A549 (cell line): ENCODE measurements around the gene LDLRAP1. TPM values are rescaled to one million over a fixed set of nuclear protein-coding genes. Genes with fewer than 3 reads are reported as not detected.

ENCODE experiments used
- ATAC-seq, 2 experiments: fragments of 200-7000 bp in 1 of 2; fragments of >200 bp in 1 of 2; cut with Nextera tagmentation in 1 of 2; cut with Tn5 transposase in 1 of 2; 3 replicates each; pipeline versions ENCODE4 v1.8.0 to v1.9.1; 2018 to 2020; ENCODE audit warnings: mild to moderate bottlenecking in 1 of 2, moderate library complexity in 1 of 2
- CTCF ChIA-PET: fragments of 300-600 bp; sonication (Branson Sonifier 250); formaldehyde crosslinking; extraction: SDS; loops from one replicate; lab custom pipeline; 2021; ENCODE audit warnings: antibody characterized with exemption, inconsistent platforms; lab: Yijun Ruan, JAX
- POLR2A ChIA-PET: fragments of 350-600 bp; formaldehyde crosslinking; extraction: SDS; loops from one replicate; lab custom pipeline; 2021; ENCODE audit warnings: antibody characterized with exemption, inconsistent platforms; lab: Yijun Ruan, JAX
- DNase-seq, 2 experiments: peaks; one replicate each; pipeline versions ENCODE4 v3.0.0 to v3.0.0-alpha.2; 2011 to 2016; ENCODE audit warnings: low read depth in 1 of 2, low spot score in 1 of 2
- FAIRE-seq: peaks from 2 replicates; lab custom pipeline; 2011; peaks lifted over from hg19 to GRCh38; lab: Jason Lieb, UNC
- H3K27ac ChIP-seq, 2 experiments: fragments of >200 bp; sonication (Bioruptor Twin); formaldehyde crosslinking; 3 replicates each; pipeline ENCODE4 v1.5.1; 2016 to 2017
- H3K4me1 ChIP-seq: fragments of >200 bp; sonication (Bioruptor Twin); formaldehyde crosslinking; 3 replicates; pipeline ENCODE4 v1.6.1; 2016
- H3K4me2 ChIP-seq: fragments of >200 bp; sonication (Bioruptor Twin); formaldehyde crosslinking; 3 replicates; pipeline ENCODE4 v1.6.1; 2016
- H3K4me3 ChIP-seq: fragments of >200 bp; sonication (Bioruptor Twin); formaldehyde crosslinking; 3 replicates; pipeline ENCODE4 v1.5.1; 2016
- H3K9me3 ChIP-seq: fragments of >200 bp; sonication (Bioruptor Twin); formaldehyde crosslinking; 3 replicates; pipeline ENCODE4 v1.6.1; 2016
- CEBPB ChIP-seq, 2 experiments: fragments of >200 bp in 1 of 2; sonication (Bioruptor Twin) in 1 of 2; formaldehyde crosslinking in 1 of 2; IDR thresholded peaks; 2 replicates each; pipeline ENCODE4 v1.6.1; 2012 to 2016
- CHD4 ChIP-seq: fragments of 200-600 bp; sonication (generic); IDR thresholded peaks from 2 replicates; pipeline ENCODE4 v1.6.1; 2016; ENCODE audit warnings: antibody characterized with exemption, mild to moderate bottlenecking, borderline replicate concordance
- ESRRA ChIP-seq: fragments of 150-350 bp; IDR thresholded peaks from 2 replicates; pipeline ENCODE4 v1.6.1; 2014; ENCODE audit warnings: mild to moderate bottlenecking, low read length, borderline replicate concordance
- GATA3 ChIP-seq: IDR thresholded peaks from 2 replicates; pipeline ENCODE4 v1.6.1; 2012; ENCODE audit warnings: borderline replicate concordance
- HEYL ChIP-seq: fragments of 250-450 bp; sonication (Bioruptor Pico); IDR thresholded peaks from 2 replicates; pipeline ENCODE4 v1.8.0; 2021; ENCODE audit warnings: mild to moderate bottlenecking, moderate library complexity
- HOXB5 ChIP-seq: fragments of 250-450 bp; sonication (Bioruptor Pico); IDR thresholded peaks from 2 replicates; pipeline ENCODE4 v1.5.0; 2020; ENCODE audit warnings: mild to moderate bottlenecking, moderate library complexity
- MAFK ChIP-seq: fragments of 450-650 bp; IDR thresholded peaks from 2 replicates; pipeline ENCODE4 v1.6.1; 2014; ENCODE audit not compliant: partially characterized antibody
- MAX ChIP-seq: IDR thresholded peaks from 2 replicates; pipeline ENCODE4 v1.6.1; 2012
- NFE2L2 ChIP-seq: fragments of 150-350 bp; conservative IDR thresholded peaks from 2 replicates; pipeline ENCODE4 v1.6.1; 2014; ENCODE audit warnings: low read length
- NPAS2 ChIP-seq: fragments of 250-450 bp; sonication (Bioruptor Pico); IDR thresholded peaks from 2 replicates; pipeline ENCODE4 v1.8.0; 2022; ENCODE audit warnings: mild to moderate bottlenecking, moderate library complexity, borderline replicate concordance
- POLR2A ChIP-seq: IDR thresholded peaks from 2 replicates; pipeline ENCODE4 v1.6.1; 2012; ENCODE audit warnings: mild to moderate bottlenecking, low read length
- POLR2AphosphoS2 ChIP-seq: conservative IDR thresholded peaks from 2 replicates; pipeline ENCODE4 v1.6.1; 2012; ENCODE audit warnings: low read length, improper control_type of control experiment, inconsistent platforms
- RAD21 ChIP-seq, 2 experiments: fragments of >200 bp in 1 of 2; sonication (Bioruptor Twin) in 1 of 2; formaldehyde crosslinking in 1 of 2; IDR thresholded peaks in 1 of 2; conservative IDR thresholded peaks in 1 of 2; 2 replicates in 1 of 2; 3 replicates in 1 of 2; pipeline ENCODE4 v1.6.1; 2012 to 2018; ENCODE audit warnings: inconsistent platforms in 1 of 2
- RARB ChIP-seq: fragments of 250-450 bp; sonication (Bioruptor Pico); IDR thresholded peaks from 2 replicates; pipeline ENCODE4 v1.8.0; 2021; ENCODE audit warnings: mild to moderate bottlenecking, moderate library complexity
- REST ChIP-seq: fragments of 200-600 bp; sonication (generic); IDR thresholded peaks from 2 replicates; pipeline ENCODE4 v1.6.1; 2016; ENCODE audit warnings: antibody characterized with exemption, mild to moderate bottlenecking, moderate library complexity
- RNF2 ChIP-seq: fragments of 200-600 bp; sonication (generic); IDR thresholded peaks from 2 replicates; pipeline ENCODE4 v1.6.1; 2016; ENCODE audit warnings: low read depth, mild to moderate bottlenecking, antibody characterized with exemption, moderate library complexity, borderline replicate concordance
- SREBF2 ChIP-seq: fragments of 450-650 bp; IDR thresholded peaks from 2 replicates; pipeline ENCODE4 v1.6.1; 2014; ENCODE audit warnings: mild to moderate bottlenecking, moderate library complexity
- ZNF302 ChIP-seq: fragments of 250-450 bp; sonication (Bioruptor Pico); IDR thresholded peaks from 2 replicates; pipeline ENCODE4 v1.9.0; 2021; ENCODE audit warnings: inconsistent platforms, mild to moderate bottlenecking, moderate library complexity
- WGBS: methylation state at CpG from one replicate; pipeline ENCODE4 v1.1.6; 2017; ENCODE audit errors: missing lambda C conversion rate; 5-methylcytosine and 5-hydroxymethylcytosine counted together
- polyA plus RNA-seq, 4 experiments: library from polyadenylated mRNA; depleted of rRNA in 3 of 4; stranded (reverse); fragments of >200 nt; fragmentation: RNase III in 1 of 4; extraction: RNeasy Plus Mini Kit Qiagen cat#74134 plus additional on column Dnase treatment in 1 of 4; gene quantifications; 2 replicates in 3 of 4; 3 replicates in 1 of 4; pipeline ENCODE4 v1.2.3, GENCODE V29; 2011 to 2017
- TF ChIP-seq, protein P1 (sequence below): IDR thresholded peaks from 2 replicates; pipeline ENCODE4 v1.6.1; 2012; ENCODE audit warnings: low read depth, borderline replicate concordance

Gene LDLRAP1
- polyA plus RNA-seq, 2 of the 4 experiments (the other 2 are of a cell fraction): 7.9 to 10.1 TPM

GRCh38 chr1:25562101-25562927, 18.9 kb downstream of the LDLRAP1 start:
- Histone ChIP-seq H3K27ac (no peak overlapping the region), H3K4me1 (no peaks in the 10 kb centered on the region), H3K4me2 (no peak overlapping the region), H3K4me3 (no peak overlapping the region), H3K9me3 (no peaks in the 10 kb centered on the region)
- no peak for FAIRE-seq
- DNase-seq: no peak
- ChIA-PET POLR2A (no interaction called here), CTCF (no interaction called here)
- no peak for ATAC-seq
- 87% methylated on average over 6 of the region's 8 CpGs for WGBS
- TF ChIP-seq POLR2AphosphoS2 (no peak), MAFK (no peak), ESRRA (no peak), ZNF302 (no peak), NFE2L2 (no peak), POLR2A (no peak), MAX (no peak), NPAS2 (CRISPR knock-in tag) (no peak), CHD4 (no peak), HOXB5 (no peak), RARB (CRISPR knock-in tag) (no peak), REST (no peak), SREBF2 (no peak), HEYL (no peak), GATA3 (no peak), RNF2 (no peak), CEBPB (IDR thresholded peaks at IDR 0.05) (no peak)

- Histone ChIP-seq H3K4me2 (no peak overlapping the region), H3K27ac (no peak overlapping the region), H3K9me3 (no peaks in the 10 kb centered on the region), H3K4me1 (no peaks in the 10 kb centered on the region), H3K4me3 (no peak overlapping the region)
- no peak for ATAC-seq
- TF ChIP-seq RAD21 (conservative IDR thresholded peaks at IDR 0.05 in 1 of 2, IDR thresholded peaks at IDR 0.05 in 1 of 2): no peak
- TF ChIP-seq, protein P1, sequence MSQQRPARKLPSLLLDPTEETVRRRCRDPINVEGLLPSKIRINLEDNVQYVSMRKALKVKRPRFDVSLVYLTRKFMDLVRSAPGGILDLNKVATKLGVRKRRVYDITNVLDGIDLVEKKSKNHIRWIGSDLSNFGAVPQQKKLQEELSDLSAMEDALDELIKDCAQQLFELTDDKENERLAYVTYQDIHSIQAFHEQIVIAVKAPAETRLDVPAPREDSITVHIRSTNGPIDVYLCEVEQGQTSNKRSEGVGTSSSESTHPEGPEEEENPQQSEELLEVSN: no peak
- WGBS: 72% methylated on average over 7 of the region's 9 CpGs
- CTCF ChIA-PET: no interaction called here
- DNase-seq: no peak
- no peak for FAIRE-seq
- POLR2A ChIA-PET: no interaction called here
These were observed 19.5 kb downstream of the LDLRAP1 start for GRCh38 chr1:25562928-25563283.
